ENCODE results near the gene COG7. TPM values are rescaled to one million over a fixed set of nuclear protein-coding genes. Genes with fewer than 3 reads are reported as not detected.

Gene COG7
- total RNA-seq, 1 experiment from 2014 or later: 22.6 TPM

DNA sequence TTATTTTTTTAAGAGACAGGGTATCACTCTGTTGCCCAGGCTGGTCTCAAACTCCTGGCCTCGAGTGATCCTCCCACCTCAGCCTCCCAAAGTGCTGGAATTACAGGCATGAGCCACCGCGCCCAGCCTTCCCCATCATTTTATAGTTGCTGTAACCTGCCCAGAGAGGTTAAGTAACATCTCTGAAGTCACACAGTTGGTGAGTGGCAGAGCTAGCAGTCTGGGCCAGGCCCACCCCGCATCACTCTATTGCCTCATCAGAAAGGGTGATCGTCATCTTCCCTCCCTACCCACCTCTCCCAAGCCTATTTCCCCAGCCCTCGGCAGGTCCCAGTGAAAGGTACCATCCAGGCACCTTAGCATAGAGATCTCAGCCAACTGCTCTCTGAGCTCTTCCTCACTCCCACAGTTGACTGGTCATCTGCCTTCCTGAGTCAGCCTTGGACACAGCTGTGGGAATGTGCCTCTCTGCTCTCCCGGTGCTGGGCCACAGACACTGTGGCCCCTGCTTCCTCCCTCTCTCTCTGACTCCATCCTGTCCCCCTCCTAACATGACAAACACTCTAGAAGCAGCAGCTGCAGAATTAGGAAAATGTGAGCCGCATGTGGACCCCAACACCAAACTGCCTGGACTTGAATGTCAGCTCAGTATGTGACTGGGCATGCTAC, 93.8 kb downstream of the COG7 start:
- no peak overlapping the region for H3K4me3 Mint-ChIP-seq
- CTCF ChIA-PET: interaction anchor here (0.5 kb wide), 1 partner anchor 13 kb away, joined by 3 read pairs; no protein-coding TSS in a partner anchor
- TF ChIP-seq, protein P1, sequence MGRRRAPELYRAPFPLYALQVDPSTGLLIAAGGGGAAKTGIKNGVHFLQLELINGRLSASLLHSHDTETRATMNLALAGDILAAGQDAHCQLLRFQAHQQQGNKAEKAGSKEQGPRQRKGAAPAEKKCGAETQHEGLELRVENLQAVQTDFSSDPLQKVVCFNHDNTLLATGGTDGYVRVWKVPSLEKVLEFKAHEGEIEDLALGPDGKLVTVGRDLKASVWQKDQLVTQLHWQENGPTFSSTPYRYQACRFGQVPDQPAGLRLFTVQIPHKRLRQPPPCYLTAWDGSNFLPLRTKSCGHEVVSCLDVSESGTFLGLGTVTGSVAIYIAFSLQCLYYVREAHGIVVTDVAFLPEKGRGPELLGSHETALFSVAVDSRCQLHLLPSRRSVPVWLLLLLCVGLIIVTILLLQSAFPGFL (CRISPR knock-in tag; IDR thresholded peaks at IDR 0.05; ENCODE audit: borderline replicate concordance): no peak
- no peak for TF ChIP-seq FOXK1 (CRISPR knock-in tag; IDR thresholded peaks at IDR 0.05)
- no peak for TF ChIP-seq HMGXB4 (CRISPR knock-in tag; IDR thresholded peaks at IDR 0.05)
- TF ChIP-seq, protein P2, sequence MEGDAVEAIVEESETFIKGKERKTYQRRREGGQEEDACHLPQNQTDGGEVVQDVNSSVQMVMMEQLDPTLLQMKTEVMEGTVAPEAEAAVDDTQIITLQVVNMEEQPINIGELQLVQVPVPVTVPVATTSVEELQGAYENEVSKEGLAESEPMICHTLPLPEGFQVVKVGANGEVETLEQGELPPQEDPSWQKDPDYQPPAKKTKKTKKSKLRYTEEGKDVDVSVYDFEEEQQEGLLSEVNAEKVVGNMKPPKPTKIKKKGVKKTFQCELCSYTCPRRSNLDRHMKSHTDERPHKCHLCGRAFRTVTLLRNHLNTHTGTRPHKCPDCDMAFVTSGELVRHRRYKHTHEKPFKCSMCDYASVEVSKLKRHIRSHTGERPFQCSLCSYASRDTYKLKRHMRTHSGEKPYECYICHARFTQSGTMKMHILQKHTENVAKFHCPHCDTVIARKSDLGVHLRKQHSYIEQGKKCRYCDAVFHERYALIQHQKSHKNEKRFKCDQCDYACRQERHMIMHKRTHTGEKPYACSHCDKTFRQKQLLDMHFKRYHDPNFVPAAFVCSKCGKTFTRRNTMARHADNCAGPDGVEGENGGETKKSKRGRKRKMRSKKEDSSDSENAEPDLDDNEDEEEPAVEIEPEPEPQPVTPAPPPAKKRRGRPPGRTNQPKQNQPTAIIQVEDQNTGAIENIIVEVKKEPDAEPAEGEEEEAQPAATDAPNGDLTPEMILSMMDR (IDR thresholded peaks at IDR 0.05): no peak
- TF ChIP-seq NFATC4 (CRISPR knock-in tag; IDR thresholded peaks at IDR 0.05): no peak
- TF ChIP-seq GTF2I (CRISPR knock-in tag; conservative IDR thresholded peaks at IDR 0.05): no peak
- no peak for TF ChIP-seq ZMAT4 (CRISPR knock-in tag; IDR thresholded peaks at IDR 0.05)
- TF ChIP-seq RELA (CRISPR knock-in tag; IDR thresholded peaks at IDR 0.05; ENCODE audit: borderline replicate concordance): no peak
- TF ChIP-seq, protein P3, sequence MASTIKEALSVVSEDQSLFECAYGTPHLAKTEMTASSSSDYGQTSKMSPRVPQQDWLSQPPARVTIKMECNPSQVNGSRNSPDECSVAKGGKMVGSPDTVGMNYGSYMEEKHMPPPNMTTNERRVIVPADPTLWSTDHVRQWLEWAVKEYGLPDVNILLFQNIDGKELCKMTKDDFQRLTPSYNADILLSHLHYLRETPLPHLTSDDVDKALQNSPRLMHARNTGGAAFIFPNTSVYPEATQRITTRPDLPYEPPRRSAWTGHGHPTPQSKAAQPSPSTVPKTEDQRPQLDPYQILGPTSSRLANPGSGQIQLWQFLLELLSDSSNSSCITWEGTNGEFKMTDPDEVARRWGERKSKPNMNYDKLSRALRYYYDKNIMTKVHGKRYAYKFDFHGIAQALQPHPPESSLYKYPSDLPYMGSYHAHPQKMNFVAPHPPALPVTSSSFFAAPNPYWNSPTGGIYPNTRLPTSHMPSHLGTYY (CRISPR knock-in tag; IDR thresholded peaks at IDR 0.05): no peak
- TF ChIP-seq, protein P4, sequence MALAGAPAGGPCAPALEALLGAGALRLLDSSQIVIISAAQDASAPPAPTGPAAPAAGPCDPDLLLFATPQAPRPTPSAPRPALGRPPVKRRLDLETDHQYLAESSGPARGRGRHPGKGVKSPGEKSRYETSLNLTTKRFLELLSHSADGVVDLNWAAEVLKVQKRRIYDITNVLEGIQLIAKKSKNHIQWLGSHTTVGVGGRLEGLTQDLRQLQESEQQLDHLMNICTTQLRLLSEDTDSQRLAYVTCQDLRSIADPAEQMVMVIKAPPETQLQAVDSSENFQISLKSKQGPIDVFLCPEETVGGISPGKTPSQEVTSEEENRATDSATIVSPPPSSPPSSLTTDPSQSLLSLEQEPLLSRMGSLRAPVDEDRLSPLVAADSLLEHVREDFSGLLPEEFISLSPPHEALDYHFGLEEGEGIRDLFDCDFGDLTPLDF (CRISPR knock-in tag; IDR thresholded peaks at IDR 0.05): no peak
- TF ChIP-seq NR2C2 (CRISPR knock-in tag; IDR thresholded peaks at IDR 0.05): no peak
- no peak for TF ChIP-seq IRF2 (CRISPR knock-in tag; IDR thresholded peaks at IDR 0.05; ENCODE audit: borderline replicate concordance, low read depth)
- TF ChIP-seq SP1 (CRISPR knock-in tag; conservative IDR thresholded peaks at IDR 0.05): no peak
- TF ChIP-seq JUN (CRISPR knock-in tag; IDR thresholded peaks at IDR 0.05): no peak
- TF ChIP-seq ZNF317 (CRISPR knock-in tag; IDR thresholded peaks at IDR 0.05; ENCODE audit: borderline replicate concordance, low read depth): no peak
- no peak for TF ChIP-seq CREB1 (CRISPR knock-in tag; IDR thresholded peaks at IDR 0.05)
- no peak for TF ChIP-seq ZNF232 (CRISPR knock-in tag; IDR thresholded peaks at IDR 0.05)
- no peak for TF ChIP-seq ATF2 (CRISPR knock-in tag; IDR thresholded peaks at IDR 0.05; ENCODE audit: borderline replicate concordance, low read depth)
- no peaks in the 10 kb centered on the region for H3K9me3 Mint-ChIP-seq
- H3K36me3 Mint-ChIP-seq: no peaks in the 10 kb centered on the region
- POLR2A ChIA-PET: no interaction called here
- peak overlapping the region; percentile 22 for H3K27ac Mint-ChIP-seq
- no peak for DNase-seq (ENCODE audit: low spot score)
- ATAC-seq: no peak
- no peaks in the 10 kb centered on the region for H3K27me3 Mint-ChIP-seq (ENCODE audit: low read depth)
- H3K4me1 Mint-ChIP-seq: no peaks in the 10 kb centered on the region
